ENCODE data around the gene PROS1. TPM values are rescaled to one million over a fixed set of nuclear protein-coding genes. Genes with fewer than 3 reads are reported as not detected.
"Not testable (repeated sequence)": the region's sequence is repeated elsewhere in the genome, so short reads cannot be mapped to it uniquely, and the experiment has no call there.

The PROS1 gene
- polyA plus RNA-seq, 1 of the 3 experiments (the other 2 are of a cell fraction), result 9.1 TPM

GRCh38 chr3:93904568-93904967 lies 69.1 kb downstream of the PROS1 start:
- POLR2A ChIA-PET, result no interaction called here
- no peaks in the 10 kb centered on the region for H3K27me3 ChIP-seq (ENCODE audit: insufficient read depth)

GRCh38 chr3:93878250-93879017 lies 95.3 kb downstream of the PROS1 start:
- H3K9ac ChIP-seq; H3K27ac ChIP-seq (ENCODE audit: low read depth in 2 of 2, low read length in 1 of 2); H3K9me2 ChIP-seq; DNase-seq; POLR2A ChIA-PET; H4K20me1 ChIP-seq (ENCODE audit: insufficient read depth); H3K4me3 ChIP-seq (ENCODE audit: low read depth in 2 of 2, low read length in 1 of 2); H3K36me3 ChIP-seq (replicated peaks in 1 of 2; ENCODE audit: control insufficient read depth in 1 of 2, insufficient read depth in 2 of 2, low read length in 1 of 2); H3K4me1 ChIP-seq (ENCODE audit: control insufficient read depth in 1 of 2, insufficient read depth in 2 of 2, low read depth in 1 of 2, low read length in 1 of 2); H3K9me3 ChIP-seq; H3K79me2 ChIP-seq (ENCODE audit: insufficient read depth); H3F3A ChIP-seq (replicated peaks; ENCODE audit: insufficient read depth); H3K27me3 ChIP-seq (ENCODE audit: insufficient read depth); H3K4me2 ChIP-seq; CTCF ChIA-PET: not testable (repeated sequence)
- H2AFZ ChIP-seq (ENCODE audit: low read depth), result peak overlapping the region; percentile 64; the same call in 1 of the 2 replicates
- WGBS (ENCODE audit: low lambda C conversion rate), result 52% methylated on average over 3 of the region's 3 CpGs

More at GRCh38 chr3:93904568-93904967, 69.1 kb downstream of the PROS1 start:
- H2AFZ ChIP-seq (ENCODE audit: low read depth), result no peak overlapping the region
- CTCF ChIA-PET, result no interaction called here
- H3K27ac ChIP-seq (ENCODE audit: low read depth in 2 of 2, low read length in 1 of 2), result no peak overlapping the region
- H3K4me1 ChIP-seq (ENCODE audit: control insufficient read depth in 1 of 2, insufficient read depth in 2 of 2, low read depth in 1 of 2, low read length in 1 of 2), result no peaks in the 10 kb centered on the region
- no peak overlapping the region for H3K4me2 ChIP-seq
- H3K9me3 ChIP-seq, result no peaks in the 10 kb centered on the region
- H3K9me2 ChIP-seq, result no peaks in the 10 kb centered on the region
- no peaks in the 10 kb centered on the region for H4K20me1 ChIP-seq (ENCODE audit: insufficient read depth)
- DNase-seq, result no peak
- H3K36me3 ChIP-seq (replicated peaks in 1 of 2; ENCODE audit: control insufficient read depth in 1 of 2, insufficient read depth in 2 of 2, low read length in 1 of 2), result no peaks in the 10 kb centered on the region
- TF ChIP-seq RXRA (IDR thresholded peaks at IDR 0.05; ENCODE audit: borderline replicate concordance, low read depth) (no peak), MXI1 (IDR thresholded peaks at IDR 0.05; ENCODE audit: low read depth, low read length) (no peak), CHD2 (IDR thresholded peaks at IDR 0.05; ENCODE audit: low read length, partially characterized antibody) (no peak), ELF1 (IDR thresholded peaks at IDR 0.05) (no peak), JUND (IDR thresholded peaks at IDR 0.05) (no peak), IRF3 (IDR thresholded peaks at IDR 0.05; ENCODE audit: low read depth, low read length) (no peak), RCOR1 (IDR thresholded peaks at IDR 0.05; ENCODE audit: low read length) (no peak), YY1 (IDR thresholded peaks at IDR 0.05; ENCODE audit: low read depth) (no peak), GATA2 (CRISPR knock-in tag; IDR thresholded peaks at IDR 0.05) (no peak), EZH2phosphoT487 (IDR thresholded peaks at IDR 0.05; ENCODE audit: borderline replicate concordance, low read depth) (no peak), MAX (IDR thresholded peaks at IDR 0.05; ENCODE audit: low read depth) (no peak), NFIC (IDR thresholded peaks at IDR 0.05; ENCODE audit: borderline replicate concordance) (no peak), NRF1 (IDR thresholded peaks at IDR 0.05; ENCODE audit: low read depth, low read length) (no peak), RFX5 (IDR thresholded peaks at IDR 0.05; ENCODE audit: low read length) (no peak), FOSL2 (IDR thresholded peaks at IDR 0.05; ENCODE audit: borderline replicate concordance, low read depth) (no peak), TAF1 (IDR thresholded peaks at IDR 0.05; ENCODE audit: borderline replicate concordance, low read depth, low read length) (no peak), POLR2AphosphoS5 (IDR thresholded peaks at IDR 0.05; ENCODE audit: low read depth, low read length) (no peak), FOXM1 (IDR thresholded peaks at IDR 0.05; ENCODE audit: low read depth) (no peak), SIN3A (IDR thresholded peaks at IDR 0.05; ENCODE audit: borderline replicate concordance, low read depth, low read length) (no peak), FOXJ3 (CRISPR knock-in tag; IDR thresholded peaks at IDR 0.05) (no peak)
- H3K4me3 ChIP-seq (ENCODE audit: low read depth in 2 of 2, low read length in 1 of 2), result no peak overlapping the region
- 93% methylated on average over 1 of the region's 1 CpG for WGBS (ENCODE audit: low lambda C conversion rate)
- H3K9ac ChIP-seq, result no peak overlapping the region
- no peaks in the 10 kb centered on the region for H3F3A ChIP-seq (replicated peaks; ENCODE audit: insufficient read depth)
- H3K79me2 ChIP-seq (ENCODE audit: insufficient read depth), result no peaks in the 10 kb centered on the region

GRCh38 chr3:93877427-93877826 lies 96.3 kb downstream of the PROS1 start:
- H3K4me1 ChIP-seq (ENCODE audit: control insufficient read depth in 1 of 2, insufficient read depth in 2 of 2, low read depth in 1 of 2, low read length in 1 of 2); H3K27ac ChIP-seq (ENCODE audit: low read depth in 2 of 2, low read length in 1 of 2); H4K20me1 ChIP-seq (ENCODE audit: insufficient read depth); H3K4me3 ChIP-seq (ENCODE audit: low read depth in 2 of 2, low read length in 1 of 2); H3K4me2 ChIP-seq; DNase-seq; H3K9ac ChIP-seq; H3K9me2 ChIP-seq; H3K36me3 ChIP-seq (replicated peaks in 1 of 2; ENCODE audit: control insufficient read depth in 1 of 2, insufficient read depth in 2 of 2, low read length in 1 of 2); CTCF ChIA-PET; H3K27me3 ChIP-seq (ENCODE audit: insufficient read depth); H3K9me3 ChIP-seq; H3F3A ChIP-seq (replicated peaks; ENCODE audit: insufficient read depth); POLR2A ChIA-PET; H3K79me2 ChIP-seq (ENCODE audit: insufficient read depth); H2AFZ ChIP-seq (ENCODE audit: low read depth): not testable (repeated sequence)
- WGBS (ENCODE audit: low lambda C conversion rate), result 87% methylated on average over 4 of the region's 4 CpGs
